KBM-7 (cell line): ENCODE data around the gene ELP2.
"Not testable (repeated sequence)": the region's sequence is repeated elsewhere in the genome, so short reads cannot be mapped to it uniquely, and the experiment has no call there.

ENCODE experiments used
- DNase-seq: peaks from one replicate; pipeline ENCODE4 v3.0.0-alpha.2; 2015
- in situ Hi-C: fragments of 300-500 bp; cut with MboI; formaldehyde crosslinking; loops from 2 replicates; pipeline ENCODE4 v1.14.3; 2020; ENCODE audit warnings: low sequenced_read_pairs, low pct_unique_long_range_greater_than_20kb, mixed read lengths

The ELP2 gene

GRCh38 chr18:36153203-36153602 lies 23.5 kb downstream of the ELP2 start:
- no peak for DNase-seq
- in situ Hi-C loops, result no loop called here

- DNase-seq, result no peak
- in situ Hi-C loops, result no loop called here
These were observed 24.1 kb downstream of the ELP2 start for GRCh38 chr18:36153771-36154170.

DNA sequence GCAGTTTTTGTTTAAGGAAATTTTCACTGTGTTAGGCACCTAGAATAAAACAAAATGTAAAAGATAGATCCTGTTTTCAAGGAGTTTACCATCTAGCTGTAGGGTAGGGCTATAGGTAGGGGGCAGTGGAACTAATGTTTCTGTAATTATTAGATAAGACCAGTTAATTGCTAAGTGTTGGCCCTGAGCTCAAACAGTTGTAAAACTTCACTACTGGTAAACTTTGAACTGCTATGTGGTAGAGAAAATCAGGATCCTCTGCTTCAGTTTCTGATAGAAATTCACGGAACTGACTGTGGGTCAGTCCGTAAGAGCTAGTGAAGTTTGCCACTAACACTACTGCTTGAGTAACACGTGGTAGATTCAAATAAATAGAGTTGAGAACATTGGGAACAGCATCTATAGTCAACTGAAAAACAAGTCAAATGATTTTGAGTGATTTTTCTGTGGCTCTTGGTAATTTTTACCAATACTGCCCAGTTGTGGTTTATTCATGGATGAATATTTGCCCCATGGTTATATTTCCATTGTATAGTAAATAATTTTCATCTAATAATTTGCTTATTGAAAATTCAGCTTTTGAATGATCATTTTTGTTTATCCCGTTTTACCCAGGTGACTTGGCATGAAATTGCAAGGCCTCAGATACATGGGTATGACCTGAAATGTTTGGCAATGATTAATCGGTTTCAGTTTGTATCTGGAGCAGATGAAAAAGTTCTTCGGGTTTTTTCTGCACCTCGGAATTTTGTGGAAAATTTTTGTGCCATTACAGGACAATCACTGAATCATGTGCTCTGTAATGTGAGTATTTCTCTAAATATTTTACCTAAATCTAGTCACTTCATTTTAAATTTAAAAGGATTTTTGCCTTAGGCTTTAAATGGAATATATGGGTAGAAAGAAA lies 26.4 kb downstream of the ELP2 start:
- in situ Hi-C loops, result no loop called here
- no peak for DNase-seq

DNA sequence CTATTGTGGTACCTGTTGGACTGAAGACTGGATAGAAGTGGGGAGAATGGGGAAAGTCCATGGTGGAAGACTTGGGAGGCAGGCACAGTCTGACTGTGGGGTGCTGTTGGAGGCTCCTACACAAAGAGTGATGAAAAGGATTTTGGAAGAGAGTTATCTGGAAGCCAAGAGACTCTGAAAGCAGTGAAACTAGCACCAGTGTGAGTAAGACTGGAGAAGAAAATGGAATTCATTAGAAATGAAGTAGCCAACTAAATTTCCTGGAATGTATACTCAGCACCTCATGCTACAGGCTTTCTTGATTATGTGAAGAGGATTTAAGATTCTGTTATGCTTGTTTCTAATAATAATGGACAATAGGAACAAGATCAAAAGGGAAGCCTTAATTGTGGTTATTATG lies 27.7 kb downstream of the ELP2 start:
- in situ Hi-C loops, result no loop called here
- no peak for DNase-seq

DNA sequence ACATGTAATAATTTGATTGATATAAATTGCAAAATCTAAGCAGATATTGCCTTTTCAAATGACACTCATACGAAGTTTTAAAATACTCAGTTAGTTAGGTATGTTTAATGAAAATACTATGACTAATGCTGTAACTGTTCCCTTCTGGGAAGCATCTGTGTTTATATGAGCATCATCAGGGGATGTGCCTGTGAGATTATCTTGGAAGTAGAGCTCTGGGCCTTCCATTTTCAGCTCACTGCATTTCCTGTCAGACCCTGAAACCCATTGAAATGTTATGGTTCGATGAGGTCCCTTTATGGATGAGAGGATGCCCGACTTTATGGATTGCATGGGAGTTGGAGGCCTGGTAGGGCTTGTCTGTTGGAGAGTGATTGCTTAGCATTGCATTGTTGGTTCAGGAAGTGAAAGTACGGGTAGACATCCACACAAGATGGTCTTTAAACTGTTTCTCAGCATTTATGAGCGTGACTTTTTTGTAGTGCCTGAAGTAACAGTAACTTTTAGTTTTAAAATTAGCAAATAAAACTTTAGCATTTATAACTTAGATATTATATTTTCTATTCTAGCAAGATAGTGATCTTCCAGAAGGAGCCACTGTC lies 28.7 kb downstream of the ELP2 start:
- in situ Hi-C loops, result no loop called here
- DNase-seq, result no peak

GRCh38 chr18:36160959-36161371 lies 31.3 kb downstream of the ELP2 start:
- in situ Hi-C loops, result no loop called here
- no peak for DNase-seq

GRCh38 chr18:36162981-36163380 lies 33.3 kb downstream of the ELP2 start:
- no peak for DNase-seq
- in situ Hi-C loops, result no loop called here

- in situ Hi-C loops, result no loop called here
- no peak for DNase-seq
These were observed 38.1 kb downstream of the ELP2 start for GRCh38 chr18:36167692-36168218.

- in situ Hi-C loops, result not testable (repeated sequence)
- DNase-seq, result peak; percentile 48
These were observed 38.6 kb downstream of the ELP2 start for GRCh38 chr18:36168296-36168695.

- no peak for DNase-seq
- in situ Hi-C loops, result no loop called here
These were observed 40.2 kb downstream of the ELP2 start for GRCh38 chr18:36169938-36170337.

DNA sequence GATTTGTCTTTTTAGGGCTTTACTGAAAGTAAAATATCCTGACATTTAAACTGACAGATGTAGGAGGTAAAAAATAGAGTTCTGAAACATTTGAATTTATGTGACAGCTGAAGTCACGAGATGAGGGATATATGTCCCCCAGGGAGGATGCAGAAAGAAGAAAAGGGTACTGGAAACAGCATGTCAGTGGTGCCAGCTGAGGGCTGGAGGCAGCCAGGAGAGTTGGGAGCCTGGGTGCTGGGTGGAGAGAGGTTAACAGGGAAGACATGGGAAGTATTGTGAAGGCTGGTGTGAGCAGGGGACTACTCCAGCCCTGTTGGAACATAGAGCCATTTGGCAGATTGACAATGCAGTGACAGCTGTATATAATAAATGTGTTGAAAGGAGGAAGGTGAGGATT lies 45.8 kb downstream of the ELP2 start:
- in situ Hi-C loops, result no loop called here
- DNase-seq, result no peak

- no peak for DNase-seq
- in situ Hi-C loops, result no loop called here
These were observed 46.5 kb downstream of the ELP2 start for GRCh38 chr18:36176177-36176584.

DNA sequence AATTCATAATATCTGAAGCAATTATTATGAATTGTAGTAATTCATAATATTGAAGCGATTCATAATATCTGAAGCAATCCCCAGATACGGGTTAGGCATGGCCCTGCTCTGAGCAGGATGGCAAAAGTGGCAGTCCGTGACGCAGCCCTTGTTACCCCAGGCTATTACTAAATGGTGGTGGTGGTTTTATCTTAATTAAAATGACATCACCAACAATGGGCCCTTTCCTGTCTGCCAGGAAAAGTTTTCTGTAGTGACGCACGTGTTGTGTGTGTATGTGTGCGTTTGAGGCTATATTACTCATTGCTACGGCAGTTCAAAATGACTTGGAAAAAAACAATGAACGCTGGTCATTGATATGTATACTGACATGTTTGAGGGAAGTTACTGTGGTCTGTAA lies 47.0 kb downstream of the ELP2 start:
- no peak for DNase-seq
- in situ Hi-C loops, result no loop called here

GRCh38 chr18:36177913-36178312 lies 48.2 kb downstream of the ELP2 start:
- in situ Hi-C loops, result no loop called here
- DNase-seq, result no peak

GRCh38 chr18:36179562-36180355 lies 50.1 kb downstream of the ELP2 start:
- in situ Hi-C loops, result no loop called here
- peak; percentile 86 for DNase-seq

GRCh38 chr18:36181441-36181840 lies 51.7 kb downstream of the ELP2 start:
- in situ Hi-C loops, result no loop called here
- no peak for DNase-seq

DNA sequence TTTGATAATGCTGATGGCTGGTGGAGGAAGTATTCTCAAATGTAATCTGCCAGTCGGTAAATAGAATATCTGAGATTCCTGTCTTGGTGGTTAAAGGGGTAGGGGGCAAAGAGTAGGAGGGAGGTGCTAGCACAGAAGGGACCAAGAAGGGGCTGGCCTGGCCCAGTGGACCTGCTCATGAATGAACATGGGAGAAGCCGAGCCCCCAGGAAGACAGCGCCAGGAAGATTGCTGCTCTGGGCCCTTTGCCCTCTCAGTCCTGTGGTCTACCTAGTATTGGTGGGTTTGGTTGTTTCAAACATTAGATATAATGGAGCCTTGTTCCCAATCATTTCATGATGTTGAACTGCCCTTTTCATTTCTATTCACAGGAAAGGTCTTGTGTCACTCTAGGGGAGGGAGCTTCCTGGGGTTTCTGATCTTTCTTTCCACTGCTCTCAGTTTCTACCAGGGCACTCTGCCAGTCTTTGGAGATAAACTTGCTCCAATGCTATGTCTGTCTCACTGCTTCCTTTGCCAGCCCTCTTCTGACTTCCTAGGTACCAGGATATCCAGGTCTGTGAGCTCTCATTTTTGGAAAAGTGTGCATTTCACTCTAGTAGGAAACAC lies 52.3 kb downstream of the ELP2 start:
- in situ Hi-C loops, result no loop called here
- DNase-seq, result no peak

DNA sequence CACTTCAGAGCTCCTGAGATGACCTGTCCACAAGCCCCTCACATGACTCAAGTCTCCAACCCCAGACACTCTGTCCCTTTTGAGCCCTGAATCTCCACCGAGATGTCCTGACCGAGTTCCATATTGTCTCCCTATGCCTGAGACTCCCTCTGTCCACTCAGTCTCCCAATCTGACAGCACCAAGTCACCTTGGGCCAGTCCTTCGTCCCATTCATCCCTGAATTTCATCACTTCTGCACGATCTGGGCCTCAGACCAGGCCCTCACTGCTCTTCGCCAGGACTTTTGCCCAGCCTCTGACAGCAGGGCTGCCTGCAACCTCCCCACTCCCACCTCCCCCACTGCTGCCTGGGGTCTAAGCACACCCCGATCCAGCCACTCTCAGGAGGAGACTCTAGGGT lies 53.3 kb downstream of the ELP2 start:
- in situ Hi-C loops, result no loop called here
- DNase-seq, result no peak

- in situ Hi-C loops, result no loop called here
- no peak for DNase-seq
These were observed 54.3 kb downstream of the ELP2 start for GRCh38 chr18:36183987-36184386.
